Measurements from ENCODE around the gene CTRB2. TPM values are rescaled to one million over a fixed set of nuclear protein-coding genes. Genes with fewer than 3 reads are reported as not detected.

CTRB2 gene
- polyA plus RNA-seq, 3 donors = not detected

GRCh38 chr16:75160386-75160785 is 46.6 kb downstream of the CTRB2 start:
- H3K4me1 Mint-ChIP-seq = peaks cover 2% of the 10 kb centered on the region
- Histone ChIP-seq H3K27ac (ENCODE audit: low read depth in 1 of 2, low read length in 2 of 2) (no peak overlapping the region), H3K79me2 (ENCODE audit: insufficient read depth, low read length) (no peaks in the 10 kb centered on the region), H3K4me3 (replicated peaks in 1 of 3; ENCODE audit: low read depth in 2 of 3, low read length in 3 of 3) (no peak overlapping the region), H3K4me1 (ENCODE audit: control insufficient read depth in 1 of 2, insufficient read depth in 2 of 2, low read length in 2 of 2) (no peaks in the 10 kb centered on the region), H3K4me2 (replicated peaks; ENCODE audit: extremely low read depth, low read length, poor library complexity, severe bottlenecking) (no peak overlapping the region), H3K27me3 (ENCODE audit: control insufficient read depth in 2 of 2, insufficient read depth in 2 of 2, low read length in 2 of 2) (no peaks in the 10 kb centered on the region), H3K9me3 (replicated peaks in 1 of 2; ENCODE audit: control insufficient read depth in 1 of 2, insufficient read depth in 1 of 2, low read length in 2 of 2) (peaks cover 20 to 47% of the 10 kb centered on the region in 2 donors), H3K36me3 (replicated peaks in 1 of 2; ENCODE audit: control insufficient read depth in 1 of 2, insufficient read depth in 2 of 2, low read length in 2 of 2) (peaks cover 3 to 36% of the 10 kb centered on the region in 2 donors), H4K20me1 (ENCODE audit: insufficient read depth, low read length) (no peaks in the 10 kb centered on the region), H2AFZ (ENCODE audit: insufficient read depth, low read depth, low read length, poor library complexity, severe bottlenecking) (no peak overlapping the region), H3K9ac (ENCODE audit: insufficient read depth, low read length, poor library complexity, severe bottlenecking) (no peak overlapping the region)
- H3K27ac Mint-ChIP-seq = no peak overlapping the region
- H3K9me3 Mint-ChIP-seq = peaks cover 22 to 63% (median 49%) of the 10 kb centered on the region in 7 donors
- intact Hi-C loops (cut with micrococcal nuclease) = no loop called here
- H3K27me3 Mint-ChIP-seq (ENCODE audit: low read depth in 3 of 3) = peaks cover 0 to 3% (median 0%) of the 10 kb centered on the region in 3 donors
- WGBS (ENCODE audit: insufficient coverage) = no CpG with 5 or more reads among the region's 1 CpG
- DNase-seq = no peak
- H3K36me3 Mint-ChIP-seq = peaks cover 41 to 64% of the 10 kb centered on the region in 2 donors
- TF ChIP-seq CTCF (IDR thresholded peaks at IDR 0.05) = no peak
- H3K4me3 Mint-ChIP-seq = no peak overlapping the region

Other genes with a start within 250 kb of the CTRB2 start
- gene WDR59, start 222.0 kb downstream of the CTRB2 start, polyA plus RNA-seq = 10 to 100 TPM in 1 of 3 donors, 1 to 10 TPM in 2; 6.7 to 44.4 (median 7.8) TPM
- gene ZNRF1, start 208.1 kb downstream of the CTRB2 start, polyA plus RNA-seq = 1 to 10 TPM; 1.9 to 5.3 (median 4.3) TPM
- 1 to 10 TPM; 3.7 to 6.3 (median 5.4) TPM for gene LDHD, start 90.4 kb downstream of the CTRB2 start, polyA plus RNA-seq
- gene ZFP1, start 58.6 kb downstream of the CTRB2 start, polyA plus RNA-seq = 1 to 10 TPM; 1.8 to 4.0 (median 3.4) TPM
- not detected for gene CTRB1, start 11.8 kb upstream of the CTRB2 start, polyA plus RNA-seq
- not detected for gene BCAR1, start 44.5 kb upstream of the CTRB2 start, polyA plus RNA-seq
- gene CFDP1, start 226.3 kb upstream of the CTRB2 start, polyA plus RNA-seq = 10 to 100 TPM; 12.9 to 23.2 (median 19.0) TPM

Measured in CD14-positive monocyte (primary cell).